ENCODE data around the gene VAV2.
"Not testable (repeated sequence)": the region's sequence is repeated elsewhere in the genome, so short reads cannot be mapped to it uniquely, and the experiment has no call there.

Gene VAV2

GRCh38 chr9:133969681-133970580 lies 22.2 kb downstream of the VAV2 start:
- no peak for DNase-seq (ENCODE audit: low spot score)

- no peak for DNase-seq (ENCODE audit: low spot score)
Observed at GRCh38 chr9:133968966-133969617, 23.0 kb downstream of the VAV2 start.

GRCh38 chr9:133968428-133968827 lies 23.7 kb downstream of the VAV2 start:
- no peak for DNase-seq (ENCODE audit: low spot score)

GRCh38 chr9:133967024-133967741 lies 24.9 kb downstream of the VAV2 start:
- DNase-seq (ENCODE audit: low spot score) = no peak

- no peak for DNase-seq (ENCODE audit: low spot score)
Observed at GRCh38 chr9:133964463-133964862, 27.7 kb downstream of the VAV2 start.

GRCh38 chr9:133963166-133963565 lies 29.0 kb downstream of the VAV2 start:
- DNase-seq (ENCODE audit: low spot score) = no peak

GRCh38 chr9:133962341-133962740 lies 29.8 kb downstream of the VAV2 start:
- no peak for DNase-seq (ENCODE audit: low spot score)

GRCh38 chr9:133961226-133962165 lies 30.6 kb downstream of the VAV2 start:
- DNase-seq (ENCODE audit: low spot score) = no peak

- no peak for DNase-seq (ENCODE audit: low spot score)
Observed at GRCh38 chr9:133960568-133961129, 31.5 kb downstream of the VAV2 start.

- no peak for DNase-seq (ENCODE audit: low spot score)
Observed at GRCh38 chr9:133959966-133960567, 32.1 kb downstream of the VAV2 start.

- DNase-seq (ENCODE audit: low spot score) = no peak
Observed at GRCh38 chr9:133959171-133959570, 33.0 kb downstream of the VAV2 start.

- DNase-seq (ENCODE audit: low spot score) = no peak
Observed at GRCh38 chr9:133958756-133959155, 33.4 kb downstream of the VAV2 start.

GRCh38 chr9:133957772-133958171 lies 34.4 kb downstream of the VAV2 start:
- not testable (repeated sequence) for DNase-seq (ENCODE audit: low spot score)

GRCh38 chr9:133957328-133957727 lies 34.8 kb downstream of the VAV2 start:
- no peak for DNase-seq (ENCODE audit: low spot score)

GRCh38 chr9:133956520-133957076 lies 35.5 kb downstream of the VAV2 start:
- peak; percentile 83 for DNase-seq (ENCODE audit: low spot score)

- peak; percentile 68 for DNase-seq (ENCODE audit: low spot score)
Observed at GRCh38 chr9:133955821-133956411, 36.2 kb downstream of the VAV2 start.

- no peak for DNase-seq (ENCODE audit: low spot score)
Observed at GRCh38 chr9:133954862-133955529, 37.1 kb downstream of the VAV2 start.

GRCh38 chr9:133953976-133954709 lies 38.0 kb downstream of the VAV2 start:
- no peak for DNase-seq (ENCODE audit: low spot score)

- no peak for DNase-seq (ENCODE audit: low spot score)
Observed at GRCh38 chr9:133953621-133953975, 38.5 kb downstream of the VAV2 start.

Measured in hepatic stellate cell (primary cell).